NCI-H82 (cell line): ENCODE results near the gene NOMO2.
"Not testable (repeated sequence)": the region's sequence is repeated elsewhere in the genome, so short reads cannot be mapped to it uniquely, and the experiment has no call there.

Source experiments
- DNase-seq: peaks from one replicate; lab custom pipeline; 2025; lab: John Stamatoyannopoulos, UW

The NOMO2 gene

DNA sequence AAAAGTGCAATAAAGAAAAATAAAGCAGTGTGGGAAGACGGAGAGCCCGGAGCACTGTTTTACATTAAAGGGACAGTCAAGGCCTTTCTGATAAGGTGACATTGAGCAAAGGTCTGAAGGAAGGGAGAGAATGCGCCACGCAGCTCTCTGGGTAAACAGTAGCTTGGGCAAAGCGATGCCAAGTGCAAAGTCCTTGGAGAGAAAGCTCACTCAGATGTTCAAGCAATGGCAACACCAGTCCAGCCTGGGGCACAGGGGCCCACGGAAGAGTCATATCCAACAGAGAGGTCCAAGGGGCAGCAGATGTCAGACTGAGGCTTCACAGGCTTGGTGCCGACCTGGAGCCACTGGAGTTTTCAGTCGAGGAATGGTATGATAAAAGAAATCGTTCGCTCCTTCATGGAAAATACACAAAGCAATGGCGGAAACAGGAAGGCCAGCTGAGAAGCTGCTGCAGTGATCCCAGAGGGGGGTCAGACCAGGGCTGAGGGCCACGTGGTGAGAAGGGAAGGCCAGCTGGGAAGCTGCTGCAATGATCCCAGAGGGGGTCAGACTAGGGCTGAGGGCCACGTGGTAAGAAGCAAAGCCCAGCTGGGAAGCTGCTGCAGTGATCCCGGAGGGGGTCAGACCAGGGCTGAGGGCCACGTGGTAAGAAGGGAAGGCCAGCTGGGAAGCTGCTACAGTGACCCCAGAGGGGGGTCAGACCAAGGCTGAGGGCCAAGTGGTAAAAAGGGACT, 40.3 kb downstream of the NOMO2 start:
- not testable (repeated sequence) for DNase-seq

DNA sequence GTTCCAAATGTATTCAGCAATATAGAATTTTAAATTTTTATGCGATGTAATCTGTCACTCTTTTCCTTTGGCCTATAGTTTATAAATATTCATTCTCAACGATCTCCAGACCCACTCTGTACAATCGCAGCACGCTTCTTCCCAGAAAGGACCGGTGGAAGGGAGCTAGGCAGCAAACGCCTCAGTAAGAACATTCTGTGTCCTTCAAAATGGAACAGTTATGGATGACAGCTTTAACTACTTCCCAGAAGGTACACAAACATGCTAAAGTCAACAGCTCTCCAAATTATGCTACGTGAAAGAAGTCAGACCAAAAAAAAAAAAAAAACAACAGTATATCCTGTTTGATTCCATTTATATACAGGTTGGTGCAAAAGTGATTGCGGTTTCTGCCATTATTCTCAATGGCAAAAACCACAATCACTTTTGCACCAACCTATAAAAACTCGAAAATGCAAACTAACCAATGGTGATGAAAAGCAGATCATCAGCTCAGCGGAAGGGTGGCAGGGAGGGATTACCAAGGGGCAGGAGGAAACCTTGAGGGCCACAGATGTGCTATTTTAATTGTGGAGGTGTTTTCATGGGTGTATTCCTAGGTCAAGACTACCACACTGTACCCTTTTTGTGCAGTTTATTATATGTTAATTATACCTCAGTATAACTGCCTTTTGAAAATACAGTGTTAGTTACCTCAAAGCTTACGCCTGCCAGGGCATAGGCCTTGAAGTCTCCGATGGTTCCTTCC, 43.2 kb downstream of the NOMO2 start:
- DNase-seq, result not testable (repeated sequence)

DNA sequence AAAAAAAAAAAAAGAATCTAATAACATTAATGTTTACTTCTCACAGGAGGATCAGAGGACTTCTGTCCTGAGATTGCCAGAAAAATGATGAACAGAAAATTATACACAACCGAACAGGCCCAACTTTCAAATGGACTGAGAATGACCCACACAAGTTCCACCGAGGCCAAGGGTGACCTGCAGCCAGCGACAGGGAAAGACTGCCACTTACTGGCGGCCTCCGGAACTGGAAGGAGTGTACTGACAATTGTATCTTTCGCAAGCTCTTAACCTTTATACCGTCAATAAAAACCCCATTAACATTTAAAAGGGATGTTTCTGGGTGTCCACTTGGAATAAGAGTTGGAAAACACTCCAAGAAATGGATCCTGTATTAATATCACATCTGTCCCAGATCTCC, 63.5 kb downstream of the NOMO2 start:
- DNase-seq, result not testable (repeated sequence)

DNA sequence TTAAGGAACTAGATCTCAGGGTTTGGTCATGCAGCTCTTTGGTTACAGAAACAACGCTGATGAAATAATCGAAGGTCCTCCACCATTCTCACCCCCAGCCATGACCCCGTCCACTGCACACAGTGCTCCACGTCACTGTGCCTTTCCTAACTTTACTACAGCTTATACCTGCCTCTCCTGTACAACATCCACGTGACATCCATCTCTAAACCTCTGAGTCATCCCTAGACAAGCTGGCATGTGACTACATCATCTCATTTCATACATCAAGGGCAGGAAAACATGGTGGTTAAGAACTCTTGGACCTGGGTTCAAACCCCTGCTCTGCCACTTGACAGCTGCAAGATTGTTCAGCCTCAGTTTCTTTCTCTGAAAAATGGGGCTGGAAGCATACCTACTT, 64.9 kb downstream of the NOMO2 start:
- DNase-seq, result not testable (repeated sequence)

DNA sequence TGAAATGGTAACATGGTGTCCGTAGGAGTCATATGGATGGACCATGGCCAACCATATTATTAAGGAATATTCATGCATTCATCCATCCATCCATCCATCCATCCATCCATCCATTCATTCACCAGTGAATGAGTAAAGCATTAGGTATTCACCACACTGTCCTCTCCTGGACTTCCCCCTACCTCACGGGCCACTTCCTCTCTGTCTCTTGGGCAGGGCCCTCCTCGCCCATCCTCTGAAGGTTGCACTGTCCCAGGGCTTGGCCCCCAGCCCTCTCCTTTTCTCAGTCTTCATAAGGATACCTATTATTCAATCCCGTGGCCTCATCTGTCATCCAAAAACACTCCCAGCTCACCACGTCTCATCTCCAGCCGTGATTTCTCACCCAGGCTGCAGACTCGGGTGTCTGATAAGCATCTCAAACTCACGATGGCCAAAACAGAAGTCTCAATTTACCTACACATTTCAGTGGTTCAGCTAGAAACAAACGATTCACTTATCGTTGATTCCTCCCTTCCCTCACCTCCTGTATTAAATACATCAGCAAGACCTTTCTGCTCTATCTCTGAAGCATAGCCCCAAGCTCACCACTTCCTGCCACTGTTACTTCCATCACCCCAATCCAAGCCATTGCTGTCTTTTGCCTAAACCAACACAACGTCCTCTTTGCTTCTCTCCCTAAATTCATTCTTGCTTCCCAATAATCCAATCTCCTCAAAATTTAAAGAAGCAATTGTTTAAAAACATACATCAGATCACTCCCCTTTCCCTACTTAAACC, 69.6 kb downstream of the NOMO2 start:
- not testable (repeated sequence) for DNase-seq

DNA sequence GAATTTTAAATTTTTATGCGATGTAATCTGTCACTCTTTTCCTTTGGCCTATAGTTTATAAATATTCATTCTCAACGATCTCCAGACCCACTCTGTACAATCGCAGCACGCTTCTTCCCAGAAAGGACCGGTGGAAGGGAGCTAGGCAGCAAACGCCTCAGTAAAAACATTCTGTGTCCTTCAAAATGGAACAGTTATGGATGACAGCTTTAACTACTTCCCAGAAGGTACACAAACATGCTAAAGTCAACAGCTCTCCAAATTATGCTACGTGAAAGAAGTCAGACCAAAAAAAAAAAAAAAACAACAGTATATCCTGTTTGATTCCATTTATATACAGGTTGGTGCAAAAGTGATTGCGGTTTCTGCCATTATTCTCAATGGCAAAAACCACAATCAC, 125.9 kb downstream of the NOMO2 start:
- DNase-seq, result not testable (repeated sequence)

DNA sequence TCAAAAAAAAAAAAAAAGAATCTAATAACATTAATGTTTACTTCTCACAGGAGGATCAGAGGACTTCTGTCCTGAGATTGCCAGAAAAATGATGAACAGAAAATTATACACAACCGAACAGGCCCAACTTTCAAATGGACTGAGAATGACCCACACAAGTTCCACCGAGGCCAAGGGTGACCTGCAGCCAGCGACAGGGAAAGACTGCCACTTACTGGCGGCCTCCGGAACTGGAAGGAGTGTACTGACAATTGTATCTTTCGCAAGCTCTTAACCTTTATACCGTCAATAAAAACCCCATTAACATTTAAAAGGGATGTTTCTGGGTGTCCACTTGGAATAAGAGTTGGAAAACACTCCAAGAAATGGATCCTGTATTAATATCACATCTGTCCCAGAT, 146.1 kb downstream of the NOMO2 start:
- not testable (repeated sequence) for DNase-seq

DNA sequence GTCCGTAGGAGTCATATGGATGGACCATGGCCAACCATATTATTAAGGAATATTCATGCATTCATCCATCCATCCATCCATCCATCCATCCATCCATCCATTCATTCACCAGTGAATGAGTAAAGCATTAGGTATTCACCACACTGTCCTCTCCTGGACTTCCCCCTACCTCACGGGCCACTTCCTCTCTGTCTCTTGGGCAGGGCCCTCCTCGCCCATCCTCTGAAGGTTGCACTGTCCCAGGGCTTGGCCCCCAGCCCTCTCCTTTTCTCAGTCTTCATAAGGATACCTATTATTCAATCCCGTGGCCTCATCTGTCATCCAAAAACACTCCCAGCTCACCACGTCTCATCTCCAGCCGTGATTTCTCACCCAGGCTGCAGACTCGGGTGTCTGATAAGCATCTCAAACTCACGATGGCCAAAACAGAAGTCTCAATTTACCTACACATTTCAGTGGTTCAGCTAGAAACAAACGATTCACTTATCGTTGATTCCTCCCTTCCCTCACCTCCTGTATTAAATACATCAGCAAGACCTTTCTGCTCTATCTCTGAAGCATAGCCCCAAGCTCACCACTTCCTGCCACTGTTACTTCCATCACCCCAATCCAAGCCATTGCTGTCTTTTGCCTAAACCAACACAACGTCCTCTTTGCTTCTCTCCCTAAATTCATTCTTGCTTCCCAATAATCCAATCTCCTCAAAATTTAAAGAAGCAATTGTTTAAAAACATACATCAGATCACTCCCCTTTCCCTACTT, 152.2 kb downstream of the NOMO2 start:
- not testable (repeated sequence) for DNase-seq

DNA sequence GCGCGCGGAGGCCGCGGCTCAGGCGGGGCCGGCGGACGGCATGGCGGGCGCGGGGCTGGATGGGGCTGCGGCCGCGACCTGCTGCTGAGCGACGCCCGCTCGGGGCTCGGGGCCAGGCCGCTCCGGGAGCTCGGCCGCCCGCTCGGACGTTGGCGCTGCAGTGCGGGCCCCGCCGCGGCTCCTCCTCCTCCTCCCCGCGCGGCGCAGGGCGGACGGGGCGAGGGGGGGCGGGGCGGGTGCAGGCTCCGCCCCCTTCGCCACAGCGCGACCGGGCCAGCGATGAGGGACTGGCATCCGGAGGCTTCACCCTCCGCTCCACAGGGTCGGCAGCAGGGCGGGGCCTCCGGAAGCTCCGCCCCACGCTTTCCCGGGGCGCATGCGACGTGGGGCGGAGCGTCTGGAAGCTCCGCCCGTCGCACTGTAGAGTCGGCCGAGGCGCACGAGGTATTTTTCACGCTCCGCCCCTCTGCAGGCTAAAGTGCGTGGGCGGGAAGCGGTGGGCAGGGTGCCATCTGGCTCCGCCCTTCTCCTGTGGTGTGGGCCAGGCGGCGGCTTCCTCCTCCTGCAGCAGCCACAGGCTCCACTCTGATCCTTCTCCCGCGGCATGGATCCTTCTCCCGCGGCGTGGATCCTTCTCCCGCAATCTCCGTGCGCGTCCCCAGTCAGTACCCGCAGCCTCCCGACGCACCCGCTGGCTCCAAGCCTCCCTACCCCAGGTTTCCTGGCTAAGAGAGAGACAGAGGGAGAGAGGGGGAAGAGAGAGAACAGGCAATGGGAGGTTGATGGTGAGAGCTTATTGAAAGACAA, 159.8 kb downstream of the NOMO2 start:
- DNase-seq, result not testable (repeated sequence)

DNA sequence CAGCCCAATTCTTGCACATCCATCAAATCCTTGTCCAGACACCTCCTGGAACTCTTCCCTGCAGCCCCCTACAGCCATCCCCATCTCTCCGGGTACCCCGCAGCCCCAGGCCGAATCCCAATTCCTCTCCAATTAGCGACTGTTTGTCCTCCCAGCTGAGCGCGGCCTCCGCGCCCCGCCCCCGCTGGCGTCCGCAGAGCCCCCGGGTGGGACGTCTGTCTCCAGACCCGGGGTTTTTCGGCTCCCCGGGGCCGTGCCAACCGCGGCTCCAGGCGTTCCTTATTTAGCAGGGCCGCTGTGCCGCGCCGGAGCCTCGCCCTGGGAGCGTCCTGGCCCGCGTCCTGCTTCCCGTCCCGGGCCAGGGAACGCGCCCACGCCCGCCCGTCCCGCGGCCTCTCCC, 160.7 kb downstream of the NOMO2 start:
- DNase-seq, result not testable (repeated sequence)

DNA sequence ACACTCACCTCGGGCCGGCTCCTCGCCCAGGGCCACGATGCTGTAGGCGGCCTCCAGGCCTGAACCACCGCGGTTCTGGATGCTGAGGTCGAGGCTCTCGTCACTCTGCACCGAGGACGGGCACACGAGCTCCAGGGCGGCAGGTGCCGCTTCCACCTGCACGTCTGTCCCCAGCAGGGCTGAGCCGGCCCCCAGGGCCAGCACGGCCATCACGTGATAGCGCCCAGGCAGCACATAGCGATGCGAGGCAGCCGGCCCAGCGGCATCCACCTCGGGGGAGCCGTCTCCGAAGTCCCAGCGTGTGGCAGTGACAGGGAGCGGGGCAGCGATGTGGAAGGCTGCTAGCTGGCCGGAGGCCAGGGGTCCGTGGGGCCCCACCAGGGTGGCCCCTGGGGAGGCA, 167.5 kb downstream of the NOMO2 start:
- DNase-seq, result not testable (repeated sequence)

DNA sequence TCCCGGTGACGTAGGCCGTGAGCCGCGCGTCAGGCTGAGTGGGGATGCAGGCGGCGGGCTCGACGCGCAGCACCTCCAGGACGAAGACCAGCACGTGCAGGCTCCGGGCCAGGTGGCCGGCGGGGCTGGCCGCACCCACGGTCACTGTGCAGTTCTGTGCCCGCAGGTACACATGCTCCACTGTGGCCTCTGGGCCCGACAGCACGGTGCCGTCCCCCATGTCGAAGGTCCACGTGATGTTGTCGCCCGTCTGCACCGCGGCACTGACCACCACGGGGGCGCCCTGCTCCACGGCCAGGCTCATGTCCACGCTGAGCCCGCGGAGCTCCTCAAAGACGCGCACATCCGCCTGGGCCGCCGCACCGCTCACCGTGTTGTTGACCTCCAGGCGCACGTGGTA, 174.1 kb downstream of the NOMO2 start:
- DNase-seq, result not testable (repeated sequence)

DNA sequence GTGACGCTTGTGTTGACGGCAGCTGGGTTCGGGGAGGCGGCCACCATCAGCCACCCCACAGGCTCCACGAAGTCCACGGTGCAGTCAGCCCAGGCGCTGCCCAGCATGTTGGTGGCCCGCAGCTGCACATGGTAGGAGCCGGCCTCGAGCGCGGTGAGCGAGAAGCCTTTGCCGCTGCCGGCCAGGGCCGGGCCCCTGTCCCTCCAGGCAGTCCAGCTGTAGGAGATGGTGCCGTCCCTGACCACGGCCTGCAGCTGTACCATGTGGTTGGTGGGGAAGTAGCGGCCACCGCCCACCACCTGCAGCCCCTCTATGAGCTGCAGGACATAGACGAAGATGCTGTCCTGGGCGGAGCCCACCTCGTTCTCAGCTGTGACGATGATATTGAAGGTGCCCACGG, 175.4 kb downstream of the NOMO2 start:
- not testable (repeated sequence) for DNase-seq

DNA sequence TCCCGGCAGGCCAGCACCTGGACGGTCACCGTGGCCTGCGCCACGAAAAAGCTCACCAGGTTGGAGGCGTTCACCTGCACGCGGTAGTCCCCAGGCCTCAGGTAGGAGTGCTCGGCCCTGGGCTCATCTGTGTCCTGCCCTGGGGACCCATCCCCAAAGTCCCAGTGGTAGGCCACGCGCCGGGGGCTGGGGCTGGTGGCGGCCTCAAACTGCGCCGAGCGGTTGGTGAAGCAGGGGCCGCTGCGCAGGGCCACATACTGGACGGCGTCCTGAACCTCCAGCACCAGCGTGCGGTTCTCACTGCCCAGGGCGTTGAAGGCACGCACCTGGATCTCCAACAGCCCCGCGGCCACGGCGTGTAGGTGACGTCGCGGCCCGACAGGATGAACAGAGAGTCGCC, 176.6 kb downstream of the NOMO2 start:
- not testable (repeated sequence) for DNase-seq

DNA sequence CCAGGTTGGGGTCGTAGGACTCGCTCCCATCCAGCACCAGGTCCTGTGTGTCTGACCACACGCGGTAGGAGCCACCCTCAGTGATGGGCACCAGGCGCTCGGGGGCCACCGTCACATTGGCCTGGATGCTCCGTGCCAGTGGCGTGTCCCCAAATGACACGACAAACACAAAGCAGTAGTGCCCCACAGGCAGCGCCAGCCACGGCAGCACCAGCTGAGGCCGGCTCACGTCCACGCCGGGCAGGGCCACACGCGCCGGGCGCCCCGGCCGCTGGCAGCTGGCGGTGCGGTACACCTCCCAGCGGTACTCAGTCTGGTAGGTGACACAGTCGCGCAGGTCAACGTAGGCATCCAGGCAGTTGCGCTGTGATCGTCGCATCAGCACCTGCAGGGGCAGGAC, 177.0 kb downstream of the NOMO2 start:
- not testable (repeated sequence) for DNase-seq

DNA sequence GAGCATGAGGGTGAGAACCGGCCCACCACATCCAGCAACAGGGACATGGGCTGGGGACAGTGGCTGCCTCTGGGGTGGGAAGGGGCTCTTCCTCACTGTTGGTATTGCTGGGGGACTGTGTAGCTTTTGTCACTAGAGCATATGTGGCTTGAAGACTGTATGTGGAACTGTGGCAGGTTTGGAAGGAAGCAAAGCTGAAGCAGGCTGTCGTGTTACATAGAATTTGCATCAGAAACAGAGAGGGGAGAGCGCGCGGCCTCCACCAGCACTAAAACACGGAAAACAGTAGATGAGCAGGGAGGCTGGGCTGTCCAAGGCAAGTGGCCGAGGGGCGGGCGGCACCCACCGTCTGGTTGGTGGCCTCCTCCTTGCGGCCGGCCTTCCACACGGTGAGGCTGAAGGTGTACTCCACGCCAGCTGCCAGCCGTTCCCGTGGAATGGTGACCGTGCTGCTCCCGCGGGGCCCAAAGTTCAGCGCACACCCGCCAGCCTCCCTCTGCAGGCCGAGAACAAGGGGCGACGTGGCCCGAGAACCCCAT, 177.7 kb downstream of the NOMO2 start:
- DNase-seq, result not testable (repeated sequence)

DNA sequence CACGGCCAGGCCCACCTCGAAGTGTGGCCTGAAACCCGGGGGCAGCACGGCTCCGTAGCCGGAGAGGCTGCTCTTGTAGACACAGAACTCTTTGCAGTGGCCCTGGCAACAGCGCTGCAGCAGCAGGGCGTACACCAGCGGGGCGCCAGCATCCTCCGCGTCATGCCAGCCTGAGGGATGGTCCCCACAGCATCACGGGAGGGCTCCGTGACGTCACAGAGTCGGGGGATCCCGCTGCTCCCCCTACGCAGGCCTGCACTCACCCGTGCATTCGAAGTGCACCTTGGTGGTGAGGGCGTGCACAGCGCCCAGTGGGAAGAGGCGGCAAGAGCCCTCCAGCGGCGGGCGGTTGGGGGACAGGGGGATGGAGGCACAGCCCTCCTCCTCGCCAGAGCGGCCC, 179.2 kb downstream of the NOMO2 start:
- not testable (repeated sequence) for DNase-seq
